SK-N-SH (cell line): Measurements from ENCODE around the gene POLDIP3. TPM values are rescaled to one million over a fixed set of nuclear protein-coding genes. Genes with fewer than 3 reads are reported as not detected.
"Not testable (repeated sequence)": the region's sequence is repeated elsewhere in the genome, so short reads cannot be mapped to it uniquely, and the experiment has no call there.

Source experiments
- CTCF ChIA-PET: fragments of 300-600, 350-600 bp; formaldehyde crosslinking; extraction: SDS; loops from one replicate; lab custom pipeline; 2021; lab: Yijun Ruan, JAX
- POLR2A ChIA-PET: fragments of 350-600 bp; sonication (Branson Sonifier 250); formaldehyde crosslinking; extraction: SDS; loops from one replicate; lab custom pipeline; 2020; ENCODE audit warnings: antibody characterized with exemption, inconsistent platforms; lab: Yijun Ruan, JAX
- DNase-seq: peaks from one replicate; pipeline ENCODE4 v3.0.0; 2012
- H2AFZ ChIP-seq: fragments of 200-600 bp; sonication (generic); 2 replicates; pipeline ENCODE4 v1.8.1; 2016; ENCODE audit warnings: antibody characterized with exemption, mild to moderate bottlenecking, low read depth
- H3F3A ChIP-seq: fragments of 200-600 bp; sonication (generic); replicated peaks from 2 replicates; pipeline ENCODE3; 2016; ENCODE audit warnings: antibody characterized with exemption, mild to moderate bottlenecking; ENCODE audit not compliant: insufficient read depth
- H3K27ac ChIP-seq, 2 experiments: fragments of 200-500 bp in 1 of 2; fragments of 200-600 bp in 1 of 2; sonication (Bioruptor generic) in 1 of 2; sonication (generic), shearing (Covaris generic) in 1 of 2; 2 replicates each; pipeline versions ENCODE4 v1.5.1 to v1.6.1; 2014 to 2016; ENCODE audit warnings: low read depth in 2 of 2, inconsistent platforms in 1 of 2, low read length in 1 of 2, mild to moderate bottlenecking in 1 of 2, mixed read lengths in 1 of 2
- H3K27me3 ChIP-seq: fragments of 200-600 bp; sonication (generic), shearing (Covaris generic); 2 replicates; pipeline ENCODE4 v1.6.1; 2016; ENCODE audit warnings: mixed run types; ENCODE audit not compliant: insufficient read depth
- H3K36me3 ChIP-seq, 2 experiments: fragments of 200-500 bp in 1 of 2; fragments of 200-600 bp in 1 of 2; sonication (Bioruptor generic) in 1 of 2; sonication (generic) in 1 of 2; replicated peaks in 1 of 2; 2 replicates each; pipeline versions ENCODE3 to v1.5.1; 2014 to 2016; ENCODE audit warnings: low read length in 1 of 2, mild to moderate bottlenecking in 1 of 2; ENCODE audit not compliant: insufficient read depth in 2 of 2, control insufficient read depth in 1 of 2
- H3K4me1 ChIP-seq, 2 experiments: fragments of 200-500 bp in 1 of 2; fragments of 200-600 bp in 1 of 2; sonication (Bioruptor generic) in 1 of 2; sonication (generic), shearing (Covaris generic) in 1 of 2; 2 replicates each; pipeline versions ENCODE4 v1.5.1 to v1.6.1; 2014 to 2016; ENCODE audit warnings: low read depth in 1 of 2, low read length in 1 of 2, mixed run types in 1 of 2; ENCODE audit not compliant: insufficient read depth in 2 of 2, control insufficient read depth in 1 of 2
- H3K4me2 ChIP-seq: fragments of 200-600 bp; sonication (generic), shearing (Covaris generic); 2 replicates; pipeline ENCODE4 v1.6.1; 2017; ENCODE audit warnings: mixed run types
- H3K4me3 ChIP-seq, 2 experiments: fragments of 200-500 bp in 1 of 2; fragments of 200-600 bp in 1 of 2; sonication (Bioruptor generic) in 1 of 2; sonication (generic), shearing (Covaris generic) in 1 of 2; 2 replicates each; pipeline versions ENCODE4 v1.5.1 to v1.8.1; 2014 to 2016; ENCODE audit warnings: low read depth in 2 of 2, inconsistent platforms in 1 of 2, low read length in 1 of 2, mild to moderate bottlenecking in 1 of 2, mixed read lengths in 1 of 2, moderate library complexity in 1 of 2
- H3K79me2 ChIP-seq: fragments of 200-600 bp; sonication (generic); 2 replicates; pipeline ENCODE4 v1.8.1; 2017; ENCODE audit warnings: mild to moderate bottlenecking; ENCODE audit not compliant: insufficient read depth
- H3K9ac ChIP-seq: fragments of 200-600 bp; sonication (generic); 2 replicates; pipeline ENCODE4 v1.6.1; 2017; ENCODE audit warnings: mixed run types
- H3K9me2 ChIP-seq: fragments of 200-600 bp; sonication (generic); 2 replicates; pipeline ENCODE4 v1.6.1; 2017; ENCODE audit warnings: mixed run types
- H3K9me3 ChIP-seq: fragments of 200-600 bp; sonication (generic); 2 replicates; pipeline ENCODE4 v1.6.1; 2017; ENCODE audit warnings: mixed run types, mild to moderate bottlenecking, moderate library complexity
- H4K20me1 ChIP-seq: fragments of 200-600 bp; sonication (generic); 2 replicates; pipeline ENCODE4 v1.6.1; 2017; ENCODE audit warnings: mild to moderate bottlenecking, mixed run types; ENCODE audit not compliant: insufficient read depth
- WGBS: methylation state at CpG from one replicate; pipeline ENCODE4 v1.1.6; 2017; ENCODE audit warnings: low lambda C conversion rate; 5-methylcytosine and 5-hydroxymethylcytosine counted together
- polyA plus RNA-seq, 3 experiments: library from polyadenylated mRNA; depleted of rRNA; stranded (reverse); fragments of >200 nt; gene quantifications; 2 replicates each; pipeline ENCODE4 v1.2.3, GENCODE V29; 2012

Gene POLDIP3
- polyA plus RNA-seq, 1 of the 3 experiments (the other 2 are of a cell fraction) = 18.8 TPM

DNA sequence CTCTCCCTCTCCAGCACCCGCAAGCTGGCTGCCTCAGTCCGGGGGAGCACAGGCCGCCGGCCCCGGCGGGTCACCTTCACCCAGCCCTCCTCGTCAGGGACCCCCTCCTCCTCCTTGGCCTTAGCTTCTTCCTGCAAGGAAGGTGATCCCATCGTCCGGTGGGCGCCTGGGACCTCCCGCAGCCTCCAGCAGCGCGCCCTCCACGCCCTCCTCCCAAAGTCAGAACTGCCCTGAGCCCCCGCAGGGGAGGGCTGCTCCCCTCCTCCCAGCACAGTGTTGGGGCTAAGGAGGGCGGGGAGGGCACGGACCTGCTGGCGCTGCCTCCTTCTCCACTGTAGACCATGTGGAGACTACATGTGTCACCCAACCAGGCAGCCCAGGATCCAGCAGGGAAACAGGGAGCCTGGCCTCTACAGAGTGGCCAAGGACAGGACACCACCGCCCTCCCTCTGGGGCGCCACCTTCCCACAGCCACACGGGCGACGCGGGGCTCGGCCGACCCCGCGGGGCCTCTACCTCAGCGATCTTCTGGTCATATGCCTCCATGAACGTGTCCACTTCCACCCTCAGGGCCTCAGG, 38.6 kb downstream of the POLDIP3 start:
- H3F3A ChIP-seq, DNase-seq, H3K36me3 ChIP-seq, H3K4me3 ChIP-seq, H3K9ac ChIP-seq, H3K27ac ChIP-seq, H3K4me2 ChIP-seq, H3K9me3 ChIP-seq, H4K20me1 ChIP-seq, POLR2A ChIA-PET, H3K27me3 ChIP-seq, H3K79me2 ChIP-seq, H3K9me2 ChIP-seq, H3K4me1 ChIP-seq, CTCF ChIA-PET, H2AFZ ChIP-seq: not testable (repeated sequence)
- WGBS = 100% methylated on average over 7 of the region's 30 CpGs

DNA sequence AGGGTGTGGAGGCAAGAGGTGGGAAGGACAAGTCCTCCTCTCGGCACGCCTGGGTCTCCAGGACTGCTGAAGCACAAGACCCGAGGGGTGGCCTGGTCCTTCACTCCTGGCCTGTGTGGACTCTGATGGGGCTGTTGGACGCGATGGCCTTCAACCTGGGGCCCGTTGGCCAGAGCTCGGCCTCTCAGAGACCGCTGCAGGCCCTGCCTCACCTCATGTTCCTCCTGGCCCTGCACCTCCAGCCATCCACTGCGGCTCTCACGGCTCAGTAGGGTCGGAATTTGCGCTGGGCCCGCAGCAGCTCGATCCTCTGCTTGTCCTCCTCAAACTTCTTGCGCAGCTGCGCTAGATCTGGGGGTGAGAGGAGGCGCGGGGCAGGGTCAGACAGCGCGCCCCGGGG, 40.2 kb downstream of the POLDIP3 start:
- H3K27me3 ChIP-seq, H4K20me1 ChIP-seq, H3K4me1 ChIP-seq, DNase-seq, H3K4me2 ChIP-seq, H3K9me3 ChIP-seq, CTCF ChIA-PET, H3K79me2 ChIP-seq, H3K9ac ChIP-seq, H2AFZ ChIP-seq, H3K27ac ChIP-seq, H3K9me2 ChIP-seq, H3K4me3 ChIP-seq, H3F3A ChIP-seq, H3K36me3 ChIP-seq, POLR2A ChIA-PET: not testable (repeated sequence)
- 93% methylated on average over 8 of the region's 21 CpGs for WGBS

DNA sequence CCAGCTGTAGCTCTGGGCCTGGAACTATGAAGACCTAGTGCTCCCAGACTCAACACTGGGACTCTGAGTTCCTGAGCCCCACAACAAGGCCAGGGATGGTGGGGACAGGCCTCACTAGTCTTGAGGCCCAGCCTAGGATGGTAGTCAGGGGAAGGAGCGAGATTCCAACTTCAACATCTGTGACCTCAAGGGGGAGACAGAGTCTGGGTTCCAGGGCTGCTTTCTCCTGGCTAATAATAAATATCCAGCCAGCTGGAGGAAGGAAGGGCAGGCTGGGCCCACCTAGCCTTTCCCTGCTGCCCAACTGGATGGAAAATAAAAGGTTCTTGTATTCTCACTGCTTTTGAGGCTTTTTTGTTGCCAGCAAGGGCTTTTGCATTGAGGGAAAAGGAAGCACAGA, 40.6 kb downstream of the POLDIP3 start:
- H4K20me1 ChIP-seq, H3K4me3 ChIP-seq, H3K9ac ChIP-seq, CTCF ChIA-PET, H3K9me2 ChIP-seq, H3F3A ChIP-seq, H3K27ac ChIP-seq, H2AFZ ChIP-seq, H3K9me3 ChIP-seq, DNase-seq, H3K4me1 ChIP-seq, H3K36me3 ChIP-seq, POLR2A ChIA-PET, H3K4me2 ChIP-seq, H3K27me3 ChIP-seq, H3K79me2 ChIP-seq: not testable (repeated sequence)
- no CpG with 5 or more reads among the region's 1 CpG for WGBS

DNA sequence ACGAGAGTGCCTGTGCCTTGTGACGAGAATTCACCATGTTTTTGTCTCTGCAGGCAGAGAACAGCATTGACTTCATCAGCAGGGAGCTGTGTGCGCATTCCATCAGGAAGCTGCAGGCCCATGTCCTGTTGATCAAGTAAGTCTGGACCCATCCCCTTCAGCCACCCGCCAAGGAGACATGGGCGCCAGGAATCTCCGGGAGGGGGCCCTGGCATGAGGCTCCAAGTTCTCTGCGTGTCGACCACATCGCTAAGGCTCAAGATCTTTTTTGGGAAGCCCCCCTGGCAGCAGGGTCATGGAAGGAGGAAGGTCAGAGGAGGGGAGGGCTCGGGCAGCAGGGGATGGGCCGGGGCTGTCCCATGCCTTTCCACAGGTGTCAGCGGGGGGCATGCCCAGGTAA, 43.6 kb downstream of the POLDIP3 start:
- H3K9me3 ChIP-seq, H3K36me3 ChIP-seq, H4K20me1 ChIP-seq, H3F3A ChIP-seq, H3K4me2 ChIP-seq, H3K4me1 ChIP-seq, H3K27ac ChIP-seq, CTCF ChIA-PET, H2AFZ ChIP-seq, H3K4me3 ChIP-seq, H3K9me2 ChIP-seq, DNase-seq, H3K27me3 ChIP-seq, H3K79me2 ChIP-seq, H3K9ac ChIP-seq, POLR2A ChIA-PET: not testable (repeated sequence)
- WGBS = no CpG with 5 or more reads among the region's 12 CpGs

GRCh38 chr22:42570580-42570979, 44.1 kb downstream of the POLDIP3 start:
- H3K9ac ChIP-seq, H2AFZ ChIP-seq, H3K4me3 ChIP-seq, H3K4me2 ChIP-seq, H4K20me1 ChIP-seq, H3K27me3 ChIP-seq, H3K36me3 ChIP-seq, POLR2A ChIA-PET, H3F3A ChIP-seq, H3K9me2 ChIP-seq, H3K27ac ChIP-seq, DNase-seq, H3K9me3 ChIP-seq, H3K4me1 ChIP-seq, H3K79me2 ChIP-seq: not testable (repeated sequence)
- CTCF ChIA-PET = interaction anchor here (1.2 kb wide), 1 partner anchor 10 kb away, joined by 3 read pairs; no protein-coding TSS in a partner anchor
- 88% methylated on average over 5 of the region's 9 CpGs for WGBS

- H3K4me2 ChIP-seq, H3K36me3 ChIP-seq, H3F3A ChIP-seq, H3K79me2 ChIP-seq, H3K4me1 ChIP-seq, H3K4me3 ChIP-seq, H3K9me3 ChIP-seq, DNase-seq, H3K27me3 ChIP-seq, H3K9ac ChIP-seq, H4K20me1 ChIP-seq, H3K27ac ChIP-seq, CTCF ChIA-PET, H2AFZ ChIP-seq, H3K9me2 ChIP-seq: not testable (repeated sequence)
- WGBS = 92% methylated on average over 3 of the region's 6 CpGs
- POLR2A ChIA-PET = interaction anchor here (0.9 kb wide), 2 partner anchors 12 to 28 kb away, joined by 3 to 5 read pairs; no protein-coding TSS in a partner anchor
These were observed 46.7 kb downstream of the POLDIP3 start for GRCh38 chr22:42567950-42568349.
